ENCODE data around the gene ARMCX2.

Gene ARMCX2

GRCh38 chrX:101658661-101659491, 774 bp downstream of the ARMCX2 start:
- Histone ChIP-seq H3K79me2 (ENCODE audit: insufficient read depth, low read length) (no peaks in the 10 kb centered on the region), H3K36me3 (ENCODE audit: insufficient read depth, low read length) (no peaks in the 10 kb centered on the region), H3K9ac (ENCODE audit: low read depth, low read length) (no peak overlapping the region), H3K4me1 (ENCODE audit: insufficient read depth, low read length) (no peaks in the 10 kb centered on the region), H3K4me3 (ENCODE audit: low read depth in 1 of 2, low read length in 2 of 2) (no peak overlapping the region), H2AFZ (ENCODE audit: low read depth, low read length) (no peak overlapping the region), H4K20me1 (ENCODE audit: insufficient read depth, low read length) (no peaks in the 10 kb centered on the region), H3K4me2 (ENCODE audit: insufficient read depth, low read length) (no peak overlapping the region), H3K27ac (ENCODE audit: low read length) (no peak overlapping the region), H3K27me3 (ENCODE audit: insufficient read depth, low read length, poor library complexity) (no peaks in the 10 kb centered on the region), H3K9me3 (ENCODE audit: insufficient read depth, low read length, severe bottlenecking) (no peaks in the 10 kb centered on the region)
- no peak for ATAC-seq (ENCODE audit: insufficient read depth, low read depth)
- TF ChIP-seq, protein P1, sequence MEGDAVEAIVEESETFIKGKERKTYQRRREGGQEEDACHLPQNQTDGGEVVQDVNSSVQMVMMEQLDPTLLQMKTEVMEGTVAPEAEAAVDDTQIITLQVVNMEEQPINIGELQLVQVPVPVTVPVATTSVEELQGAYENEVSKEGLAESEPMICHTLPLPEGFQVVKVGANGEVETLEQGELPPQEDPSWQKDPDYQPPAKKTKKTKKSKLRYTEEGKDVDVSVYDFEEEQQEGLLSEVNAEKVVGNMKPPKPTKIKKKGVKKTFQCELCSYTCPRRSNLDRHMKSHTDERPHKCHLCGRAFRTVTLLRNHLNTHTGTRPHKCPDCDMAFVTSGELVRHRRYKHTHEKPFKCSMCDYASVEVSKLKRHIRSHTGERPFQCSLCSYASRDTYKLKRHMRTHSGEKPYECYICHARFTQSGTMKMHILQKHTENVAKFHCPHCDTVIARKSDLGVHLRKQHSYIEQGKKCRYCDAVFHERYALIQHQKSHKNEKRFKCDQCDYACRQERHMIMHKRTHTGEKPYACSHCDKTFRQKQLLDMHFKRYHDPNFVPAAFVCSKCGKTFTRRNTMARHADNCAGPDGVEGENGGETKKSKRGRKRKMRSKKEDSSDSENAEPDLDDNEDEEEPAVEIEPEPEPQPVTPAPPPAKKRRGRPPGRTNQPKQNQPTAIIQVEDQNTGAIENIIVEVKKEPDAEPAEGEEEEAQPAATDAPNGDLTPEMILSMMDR (IDR thresholded peaks at IDR 0.05; ENCODE audit: borderline replicate concordance, extremely low read depth, low read length, poor library complexity, severe bottlenecking), result no peak
- TF ChIP-seq EZH2 (IDR thresholded peaks at IDR 0.05; ENCODE audit: borderline replicate concordance, low read depth, low read length, severe bottlenecking), result no peak
- DNase-seq, result no peak

DNA sequence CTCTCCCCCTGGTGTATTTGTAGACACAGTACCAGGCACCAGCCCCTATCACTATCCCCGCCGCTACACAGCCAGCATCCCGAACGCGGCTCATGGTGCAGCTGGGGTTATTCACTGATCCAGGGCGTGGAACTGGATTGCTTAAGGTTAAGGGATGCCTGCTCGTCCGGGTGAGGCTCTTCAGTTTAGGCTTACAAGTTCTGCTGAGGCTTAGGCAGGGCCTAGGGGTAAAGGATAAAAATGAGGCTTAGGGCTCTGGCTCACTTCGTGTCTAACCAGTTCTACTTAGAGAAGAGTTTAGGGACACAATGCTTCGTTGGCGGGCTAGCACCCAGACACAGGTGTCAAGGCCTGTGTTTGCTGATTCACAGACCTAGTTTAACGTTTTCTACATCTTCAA, 2.2 kb downstream of the ARMCX2 start:
- TF ChIP-seq EZH2 (IDR thresholded peaks at IDR 0.05; ENCODE audit: borderline replicate concordance, low read depth, low read length, severe bottlenecking), result no peak
- TF ChIP-seq, protein P1 (IDR thresholded peaks at IDR 0.05; ENCODE audit: borderline replicate concordance, extremely low read depth, low read length, poor library complexity, severe bottlenecking), result no peak
- no peaks in the 10 kb centered on the region for H4K20me1 ChIP-seq (ENCODE audit: insufficient read depth, low read length)
- no peaks in the 10 kb centered on the region for H3K79me2 ChIP-seq (ENCODE audit: insufficient read depth, low read length)
- no peak overlapping the region for H3K4me3 ChIP-seq (ENCODE audit: low read depth in 1 of 2, low read length in 2 of 2)
- H3K9me3 ChIP-seq (ENCODE audit: insufficient read depth, low read length, severe bottlenecking), result no peaks in the 10 kb centered on the region
- no peaks in the 10 kb centered on the region for H3K36me3 ChIP-seq (ENCODE audit: insufficient read depth, low read length)
- no peaks in the 10 kb centered on the region for H3K4me1 ChIP-seq (ENCODE audit: insufficient read depth, low read length)
- no peak overlapping the region for H2AFZ ChIP-seq (ENCODE audit: low read depth, low read length)
- H3K9ac ChIP-seq (ENCODE audit: low read depth, low read length), result no peak overlapping the region
- H3K4me2 ChIP-seq (ENCODE audit: insufficient read depth, low read length), result no peak overlapping the region
- H3K27ac ChIP-seq (ENCODE audit: low read length), result no peak overlapping the region
- no peaks in the 10 kb centered on the region for H3K27me3 ChIP-seq (ENCODE audit: insufficient read depth, low read length, poor library complexity)
- ATAC-seq (ENCODE audit: insufficient read depth, low read depth), result no peak
- no peak for DNase-seq

DNA sequence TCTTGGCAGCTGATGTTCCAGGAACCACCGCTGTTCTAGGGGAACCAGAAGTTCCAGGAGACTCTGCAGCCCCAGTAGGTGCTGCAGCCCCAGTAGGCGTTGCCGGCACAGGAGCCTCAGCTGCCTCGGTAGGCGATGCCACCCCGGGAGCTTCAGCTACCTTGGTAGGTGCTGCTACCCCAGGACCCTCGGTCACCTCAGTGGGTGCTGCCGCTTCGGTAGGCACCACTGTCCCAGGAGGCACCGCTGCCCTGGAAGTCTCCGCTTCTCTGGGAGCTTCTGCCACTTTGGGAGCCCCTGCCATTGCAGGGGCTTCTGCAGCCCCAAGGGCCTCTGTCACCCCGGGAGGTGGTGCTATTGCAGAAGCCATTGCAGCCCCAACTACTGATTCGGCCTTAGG, 2.8 kb downstream of the ARMCX2 start:
- Histone ChIP-seq H3K9me3 (ENCODE audit: insufficient read depth, low read length, severe bottlenecking) (no peaks in the 10 kb centered on the region), H3K9ac (ENCODE audit: low read depth, low read length) (no peak overlapping the region), H2AFZ (ENCODE audit: low read depth, low read length) (no peak overlapping the region), H3K36me3 (ENCODE audit: insufficient read depth, low read length) (no peaks in the 10 kb centered on the region), H3K4me2 (ENCODE audit: insufficient read depth, low read length) (no peak overlapping the region), H3K27ac (ENCODE audit: low read length) (no peak overlapping the region), H3K27me3 (ENCODE audit: insufficient read depth, low read length, poor library complexity) (no peaks in the 10 kb centered on the region), H3K79me2 (ENCODE audit: insufficient read depth, low read length) (no peaks in the 10 kb centered on the region), H4K20me1 (ENCODE audit: insufficient read depth, low read length) (no peaks in the 10 kb centered on the region), H3K4me1 (ENCODE audit: insufficient read depth, low read length) (no peaks in the 10 kb centered on the region), H3K4me3 (ENCODE audit: low read depth in 1 of 2, low read length in 2 of 2) (no peak overlapping the region)
- TF ChIP-seq EZH2 (IDR thresholded peaks at IDR 0.05; ENCODE audit: borderline replicate concordance, low read depth, low read length, severe bottlenecking), result no peak
- TF ChIP-seq, protein P1 (IDR thresholded peaks at IDR 0.05; ENCODE audit: borderline replicate concordance, extremely low read depth, low read length, poor library complexity, severe bottlenecking), result no peak
- DNase-seq, result no peak
- ATAC-seq (ENCODE audit: insufficient read depth, low read depth), result no peak

Data from DND-41 (cell line).